Ovary (tissue), 9 donors: ENCODE results near the gene TFAP2D. TPM values are rescaled to one million over a fixed set of nuclear protein-coding genes. Genes with fewer than 3 reads are reported as not detected.
A peak's percentile ranks its signal among the peaks of the same experiment; 100 is the strongest.

Source experiments
- DNase-seq, 5 donors: peaks; one replicate each; pipeline ENCODE4 v3.0.0-alpha.2; 2019 to 2020
- H3K27ac ChIP-seq, 2 donors: fragments of 200-600 bp; one replicate each; pipeline versions ENCODE4 v1.5.1 to v1.8.0; 2019 to 2022
- H3K27me3 ChIP-seq: fragments of 200-600 bp; one replicate; pipeline ENCODE4 v1.8.0; 2022
- H3K36me3 ChIP-seq: fragments of 200-600 bp; sonication (generic); one replicate; pipeline ENCODE4 v1.5.1; 2019
- H3K4me1 ChIP-seq: one replicate; pipeline ENCODE4 v1.8.1; 2013; ENCODE audit warnings: mild to moderate bottlenecking, moderate library complexity; ENCODE audit not compliant: insufficient read depth
- H3K4me3 ChIP-seq: fragments of 200-600 bp; sonication (generic); one replicate; pipeline ENCODE4 v1.5.1; 2017
- H3K9me3 ChIP-seq, 2 donors: fragments of 200-600 bp in 1 of 2; sonication (generic) in 1 of 2; one replicate each; pipeline versions ENCODE4 v1.5.1 to v1.8.1; 2013 to 2019; ENCODE audit warnings: mild to moderate bottlenecking in 1 of 2, moderate library complexity in 1 of 2
- CTCF ChIP-seq, 3 donors: fragments of 450-650 bp in 2 of 3; fragments of 200-600 bp in 1 of 3; IDR thresholded peaks; one replicate each; pipeline versions ENCODE4 v1.5.1 to v1.8.0; 2016 to 2022; ENCODE audit warnings: antibody characterized with exemption in 3 of 3, mild to moderate bottlenecking in 1 of 3
- EP300 ChIP-seq: sonication (generic); formaldehyde crosslinking; IDR thresholded peaks from one replicate; pipeline ENCODE4 v1.6.1; 2017; ENCODE audit warnings: antibody characterized with exemption
- POLR2A ChIP-seq: fragments of 450-650 bp; IDR thresholded peaks from one replicate; pipeline ENCODE4 v1.6.1; 2017; ENCODE audit warnings: antibody characterized with exemption, mild to moderate bottlenecking, moderate library complexity
- WGBS, 3 donors: extraction: QIAGEN DNeasy Blood & Tissue Kit in 1 of 3; methylation state at CpG; one replicate each; pipeline versions ENCODE4 v1.1.5 to v1.1.7; 2013 to 2017; 5-methylcytosine and 5-hydroxymethylcytosine counted together
- intact Hi-C, 4 donors: fragments of 100-400 bp; cut with DNase I; formaldehyde crosslinking; loops; one replicate each; pipeline versions ENCODE4 v1.11.0 to v1.15.1; 2022 to 2023
- polyA plus RNA-seq, 2 donors: library from polyadenylated mRNA; stranded (reverse); fragments of 200-250 nt in 1 of 2; fragments of 350-450 nt in 1 of 2; fragmentation: Illumina TruSeq in 1 of 2; extraction: RNeasy Lipid Tissue Mini Kit (QIAGEN cat#74804) in 1 of 2; gene quantifications; one replicate each; pipeline ENCODE4 v1.2.3, GENCODE V29; 2013 to 2014
- total RNA-seq, 7 donors: library from RNA; depleted of rRNA in 2 of 7; stranded (reverse); fragments of >200 nt in 2 of 7; fragmentation: NEBNext Ultra II Directional in 3 of 7; extraction: Animal tissue kit (Norgen Biotek cat#: 25700) in 3 of 7; gene quantifications; one replicate each; pipeline versions ENCODE4 v1.1.0 to v1.2.4, GENCODE V29; 2016 to 2023
- donor health status: DM: no; HTN: no; CAD: no; lungs with moderate emphysema.
- donor health status: DM: no; HTN: no; CAD: no.
- donor health status: Bipolar disorder and iron deficiency.
- donor health status: DM: yes; HTN: yes; CAD: no.
- donor health status: DM: no; HTN: no; CAD: no.
- donor health status: DM: yes; HTN: yes; CAD: no.

Gene TFAP2D
- total and polyA plus RNA-seq, 9 donors = not detected

GRCh38 chr6:50706575-50706974 is 6.8 kb upstream of the TFAP2D start:
- no peaks in the 10 kb centered on the region for H3K27me3 ChIP-seq
- 2 to 5% (median 2%) methylated on average over 23 of the region's 23 CpGs for WGBS, 3 donors
- no peaks in the 10 kb centered on the region for H3K36me3 ChIP-seq
- no peak overlapping the region for H3K4me3 ChIP-seq
- intact Hi-C loops = no loop called here
- H3K4me1 ChIP-seq = no peaks in the 10 kb centered on the region
- TF ChIP-seq POLR2A = no peak
- no peak for TF ChIP-seq CTCF (IDR thresholded peaks at IDR 0.05)
- TF ChIP-seq EP300 = no peak
- DNase-seq = no peak
- H3K9me3 ChIP-seq = no peaks in the 10 kb centered on the region
- no peak overlapping the region for H3K27ac ChIP-seq

GRCh38 chr6:50707191-50707590 is 6.1 kb upstream of the TFAP2D start:
- Histone ChIP-seq H3K4me3 (no peak overlapping the region), H3K4me1 (no peaks in the 10 kb centered on the region), H3K36me3 (no peaks in the 10 kb centered on the region), H3K27me3 (no peaks in the 10 kb centered on the region), H3K27ac (no peak overlapping the region), H3K9me3 (no peaks in the 10 kb centered on the region)
- intact Hi-C loops = no loop called here
- WGBS, 3 donors = 0 to 4% (median 1%) methylated on average over 7 of the region's 7 CpGs
- no peak for TF ChIP-seq POLR2A
- TF ChIP-seq CTCF (IDR thresholded peaks at IDR 0.05) = no peak
- DNase-seq = no peak

GRCh38 chr6:50707652-50708300 is 5.5 kb upstream of the TFAP2D start:
- intact Hi-C loops = no loop called here
- no peaks in the 10 kb centered on the region for H3K36me3 ChIP-seq

GRCh38 chr6:50708664-50709365 is 4.5 kb upstream of the TFAP2D start:
- H3K4me1 ChIP-seq = no peaks in the 10 kb centered on the region
- no peak overlapping the region for H3K4me3 ChIP-seq
- DNase-seq = no peak
- TF ChIP-seq CTCF (IDR thresholded peaks at IDR 0.05) (no peak), POLR2A (no peak)
- intact Hi-C loops = no loop called here
- WGBS, 3 donors = 8 to 17% (median 9%) methylated on average over 22 of the region's 22 CpGs
- H3K27ac ChIP-seq = no peak overlapping the region
- H3K27me3 ChIP-seq = no peaks in the 10 kb centered on the region
- H3K9me3 ChIP-seq = no peaks in the 10 kb centered on the region
- H3K36me3 ChIP-seq = no peaks in the 10 kb centered on the region

More at GRCh38 chr6:50707652-50708300, 5.5 kb upstream of the TFAP2D start:
- Histone ChIP-seq H3K27ac (no peak overlapping the region), H3K27me3 (no peaks in the 10 kb centered on the region), H3K4me3 (no peak overlapping the region), H3K9me3 (no peaks in the 10 kb centered on the region), H3K4me1 (no peaks in the 10 kb centered on the region)
- 1 to 3% (median 2%) methylated on average over 27 of the region's 27 CpGs for WGBS, 3 donors
- no peak for TF ChIP-seq CTCF (IDR thresholded peaks at IDR 0.05)
- TF ChIP-seq EP300 = no peak
- no peak for TF ChIP-seq POLR2A
- peak in 1 of 5 donors; percentile 34 for DNase-seq
